IMR-90 (cell line): ENCODE measurements around the gene IQCB1. TPM values are rescaled to one million over a fixed set of nuclear protein-coding genes. Genes with fewer than 3 reads are reported as not detected.

Experiments used
- ATAC-seq: fragments of 200-7000 bp; cut with Tn5 transposase; 2 replicates; pipeline ENCODE4 v1.9.1; 2020; ENCODE audit warnings: low read depth, mild to moderate bottlenecking, moderate library complexity
- BruUV-seq: library from RNA; stranded (reverse); fragments of 400-500 nt; replicated peaks from 2 replicates; lab custom pipeline; 2021; lab: Mats Ljungman, UMichigan
- CTCF ChIA-PET: fragments of 300-600 bp; formaldehyde crosslinking; extraction: SDS; loops from one replicate; lab custom pipeline; 2021; ENCODE audit warnings: antibody characterized with exemption; lab: Yijun Ruan, JAX
- POLR2A ChIA-PET: fragments of 300-600 bp; sonication (Branson Sonifier 250); formaldehyde crosslinking; loops from one replicate; lab custom pipeline; 2022; ENCODE audit warnings: antibody characterized with exemption; ENCODE audit not compliant: unreplicated experiment; lab: Charles Lee
- DNase-seq: peaks from one replicate; pipeline ENCODE4 v3.0.0; 2013
- H2AFZ ChIP-seq: replicated peaks from 2 replicates; pipeline ENCODE3; 2013; ENCODE audit warnings: low read length, mild to moderate bottlenecking; ENCODE audit not compliant: poor library complexity
- H2AK5ac ChIP-seq: 2 replicates; pipeline ENCODE4 v1.6.1; 2013; ENCODE audit warnings: low read depth, low read length, inconsistent platforms
- H2AK9ac ChIP-seq: replicated peaks from 2 replicates; pipeline ENCODE3; 2013; ENCODE audit warnings: mild to moderate bottlenecking, low read depth, low read length, moderate library complexity; ENCODE audit not compliant: poor library complexity
- H2BK120ac ChIP-seq: 2 replicates; pipeline ENCODE4 v1.6.1; 2013; ENCODE audit warnings: low read depth, low read length, inconsistent platforms
- H2BK15ac ChIP-seq: 3 replicates; pipeline ENCODE4 v1.6.1; 2013; ENCODE audit warnings: low read depth, low read length, inconsistent platforms
- H2BK20ac ChIP-seq: 2 replicates; pipeline ENCODE4 v1.6.1; 2013; ENCODE audit warnings: low read depth, mild to moderate bottlenecking, inconsistent platforms, low read length, moderate library complexity
- H2BK5ac ChIP-seq: 2 replicates; pipeline ENCODE4 v1.6.1; 2013; ENCODE audit warnings: mild to moderate bottlenecking, low read depth, low read length, inconsistent platforms; ENCODE audit not compliant: poor library complexity, severe bottlenecking
- H3K14ac ChIP-seq: replicated peaks from 2 replicates; pipeline ENCODE4 v1.6.1; 2013; ENCODE audit warnings: low read depth, low read length, inconsistent platforms
- H3K18ac ChIP-seq: 2 replicates; pipeline ENCODE4 v1.6.1; 2013; ENCODE audit warnings: low read depth, low read length, control low read depth
- H3K23ac ChIP-seq: 2 replicates; pipeline ENCODE4 v1.6.1; 2013; ENCODE audit warnings: low read depth, low read length, inconsistent platforms
- H3K27ac ChIP-seq: 2 replicates; pipeline ENCODE4 v1.5.1; 2013; ENCODE audit warnings: mild to moderate bottlenecking, control low read depth, low read length; ENCODE audit not compliant: insufficient read depth
- H3K27me3 ChIP-seq: 2 replicates; pipeline ENCODE4 v1.6.1; 2013; ENCODE audit warnings: low read length; ENCODE audit not compliant: control insufficient read depth, insufficient read depth
- H3K36me3 ChIP-seq: 2 replicates; pipeline ENCODE4 v1.6.1; 2013; ENCODE audit warnings: low read length, mixed read lengths; ENCODE audit not compliant: control insufficient read depth, insufficient read depth
- H3K4ac ChIP-seq: 2 replicates; pipeline ENCODE4 v1.6.1; 2013; ENCODE audit warnings: low read depth, low read length, inconsistent platforms
- H3K4me1 ChIP-seq: 2 replicates; pipeline ENCODE4 v1.6.1; 2013; ENCODE audit warnings: low read length, mixed read lengths; ENCODE audit not compliant: control insufficient read depth, insufficient read depth
- H3K4me2 ChIP-seq: 2 replicates; pipeline ENCODE4 v1.6.1; 2013; ENCODE audit warnings: low read depth, mild to moderate bottlenecking, control low read depth, low read length, moderate library complexity
- H3K4me3 ChIP-seq: 2 replicates; pipeline ENCODE4 v1.5.1; 2013; ENCODE audit warnings: low read depth, mild to moderate bottlenecking, control low read depth, low read length, moderate library complexity; ENCODE audit not compliant: insufficient read depth
- H3K56ac ChIP-seq: 2 replicates; pipeline ENCODE4 v1.6.1; 2013; ENCODE audit warnings: low read length, inconsistent platforms; ENCODE audit not compliant: insufficient read depth; ENCODE audit errors: extremely low read depth
- H3K79me1 ChIP-seq, 2 experiments: 2 replicates each; pipeline ENCODE4 v1.6.1; 2013; ENCODE audit warnings: low read length in 2 of 2, inconsistent platforms in 1 of 2, low read depth in 1 of 2
- H3K9ac ChIP-seq: 2 replicates; pipeline ENCODE4 v1.6.1; 2013; ENCODE audit warnings: low read depth, low read length, control low read depth
- H3K9me1 ChIP-seq: 2 replicates; pipeline ENCODE4 v1.6.1; 2013; ENCODE audit warnings: low read length, inconsistent platforms; ENCODE audit not compliant: insufficient read depth
- H3K9me3 ChIP-seq: 2 replicates; pipeline ENCODE4 v1.6.1; 2013; ENCODE audit warnings: low read length; ENCODE audit not compliant: control insufficient read depth, insufficient read depth
- H4K20me1 ChIP-seq: 2 replicates; pipeline ENCODE4 v1.6.1; 2013; ENCODE audit warnings: low read length, inconsistent platforms; ENCODE audit not compliant: insufficient read depth
- H4K5ac ChIP-seq: 2 replicates; pipeline ENCODE4 v1.6.1; 2013; ENCODE audit warnings: mild to moderate bottlenecking, low read depth, low read length, control low read depth
- H4K8ac ChIP-seq, 2 experiments: 2 replicates each; pipeline ENCODE4 v1.6.1; 2013; ENCODE audit warnings: low read depth in 2 of 2, low read length in 2 of 2, control low read depth in 1 of 2, inconsistent platforms in 1 of 2
- H4K91ac ChIP-seq: 2 replicates; pipeline ENCODE4 v1.6.1; 2013; ENCODE audit warnings: low read depth, low read length, inconsistent platforms; ENCODE audit not compliant: insufficient read depth
- BHLHE40 ChIP-seq: fragments of 150-350 bp; IDR thresholded peaks from 2 replicates; pipeline ENCODE4 v1.6.1; 2016; ENCODE audit warnings: mild to moderate bottlenecking, low read depth, low read length
- CEBPB ChIP-seq: IDR thresholded peaks from 2 replicates; pipeline ENCODE4 v1.6.1; 2012; ENCODE audit warnings: low read depth, low read length, improper control_type of control experiment
- CHD1 ChIP-seq: IDR thresholded peaks from 2 replicates; pipeline ENCODE4 v1.6.1; 2012; ENCODE audit warnings: low read depth, low read length, improper control_type of control experiment
- CTCF ChIP-seq: conservative IDR thresholded peaks from 2 replicates; pipeline ENCODE4 v1.5.1; 2012; ENCODE audit warnings: mild to moderate bottlenecking, low read depth, low read length, improper control_type of control experiment
- FOS ChIP-seq: fragments of 150-350 bp; IDR thresholded peaks from 2 replicates; pipeline ENCODE4 v1.6.1; 2016; ENCODE audit warnings: low read depth, low read length
- MAZ ChIP-seq: IDR thresholded peaks from 2 replicates; pipeline ENCODE4 v1.6.1; 2012; ENCODE audit warnings: low read depth, mild to moderate bottlenecking, low read length, improper control_type of control experiment, moderate library complexity, borderline replicate concordance
- POLR2A ChIP-seq: IDR thresholded peaks from 2 replicates; pipeline ENCODE4 v1.6.1; 2012; ENCODE audit warnings: mild to moderate bottlenecking, low read depth, low read length
- RAD21 ChIP-seq: IDR thresholded peaks from 2 replicates; pipeline ENCODE4 v1.6.1; 2012; ENCODE audit warnings: low read length, improper control_type of control experiment
- RFX5 ChIP-seq: IDR thresholded peaks from 2 replicates; pipeline ENCODE4 v1.8.0; 2012; ENCODE audit warnings: low read depth, mild to moderate bottlenecking, low read length, moderate library complexity
- USF2 ChIP-seq: fragments of 150-350 bp; IDR thresholded peaks from 2 replicates; pipeline ENCODE4 v1.6.1; 2017; ENCODE audit warnings: mild to moderate bottlenecking, antibody characterized with exemption, low read length, low read depth
- WGBS, 2 experiments: methylation state at CpG; one replicate each; pipeline versions ENCODE4 v1.1.5 to v1.1.7; 2013; ENCODE audit warnings: missing lambda C conversion rate in 2 of 2; ENCODE audit not compliant: insufficient read length in 1 of 2; ENCODE audit errors: extremely low coverage in 2 of 2; 5-methylcytosine and 5-hydroxymethylcytosine counted together
- dilution Hi-C: fragments of 300-500 bp; cut with HindIII; formaldehyde crosslinking; loops from one replicate; pipeline ENCODE4 v1.14.3; 2018; ENCODE audit warnings: low sequenced_read_pairs; ENCODE audit not compliant: unreplicated experiment
- in situ Hi-C: fragments of 300-500 bp; cut with MboI; formaldehyde crosslinking; loops from 3 replicates; pipeline ENCODE4 v1.14.3; 2019; ENCODE audit warnings: low sequenced_read_pairs, inconsistent platforms, mixed read lengths
- intact Hi-C: fragments of 100-400 bp; cut with micrococcal nuclease; formaldehyde crosslinking; loops from 2 replicates; pipeline ENCODE4 v1.10.0; 2022
- polyA plus RNA-seq, 3 experiments: library from polyadenylated mRNA; depleted of rRNA; stranded (reverse); fragments of >200 nt; gene quantifications; 2 replicates each; pipeline ENCODE4 v1.2.3, GENCODE V29; 2012; ENCODE audit warnings: low replicate concordance in 1 of 3
- total RNA-seq: library from RNA; depleted of rRNA; stranded (reverse); fragments of >200 nt; gene quantifications from 2 replicates; pipeline ENCODE4 v1.2.3, GENCODE V29; 2012

Gene IQCB1
- total and polyA plus RNA-seq, 2 of the 4 experiments (the other 2 are of a cell fraction): 13.5 to 18.3 TPM

GRCh38 chr3:121749276-121750086 lies 85.4 kb downstream of the IQCB1 start, which contains the start of gene GOLGB1:
TSS of gene GOLGB1 (minus strand) at chr3:121749741. CDS start at chr3:121730971, 18,770 bp downstream.
- Histone ChIP-seq H3K27me3 (no peaks in the 10 kb centered on the region), H3K4me1 (no peaks in the 10 kb centered on the region), H4K5ac (peak within 1 kb of the TSS; percentile 54), H3K18ac (peak within 1 kb of the TSS; percentile 8), H2BK120ac (no peak within 1 kb of the TSS), H3K56ac (peak within 1 kb of the TSS; percentile 63; the same call in 1 of the 2 replicates), H3K9me3 (no peaks in the 10 kb centered on the region), H3K36me3 (no peaks in the 10 kb centered on the region; the same call in 1 of the 2 replicates), H3K4ac (peak within 1 kb of the TSS; percentile 85), H2AK5ac (0 out of 2 replicates have a peak within 1 kb of the TSS, but pooled peaks have one; percentile 34), H3K4me2 (peak within 1 kb of the TSS; percentile 88), H3K79me1 (peaks cover 9 to 28% of the 10 kb centered on the region in 2 experiments; a peak in 3 of 4 replicates), H3K9me1 (0 out of 2 replicates have a peak, but pooled peaks cover 4% of the 10 kb centered on the region), H3K14ac (peak within 1 kb of the TSS; percentile 86), H4K91ac (peak within 1 kb of the TSS; percentile 63), H3K27ac (peak within 1 kb of the TSS; percentile 74), H3K4me3 (peak within 1 kb of the TSS; percentile 72), H2BK15ac (no peak within 1 kb of the TSS), H2BK20ac (no peak within 1 kb of the TSS), H2AFZ (peak within 1 kb of the TSS; percentile 98), H2AK9ac (peak within 1 kb of the TSS; percentile 88), H4K8ac (peak within 1 kb of the TSS; percentile 16 to 94; a peak in 3 of 4 replicates), H3K23ac (peak within 1 kb of the TSS; percentile 84), H2BK5ac (peak within 1 kb of the TSS; percentile 60), H3K9ac (peak within 1 kb of the TSS; percentile 83), H4K20me1 (peaks cover 12% of the 10 kb centered on the region)
- BruUV-seq: no TSS peak
- TF ChIP-seq RFX5 (peak; percentile 84), MAZ (peak; percentile 75; the same call in 1 of the 2 replicates), CHD1 (no peak), CEBPB (no peak; the same call in 1 of the 2 replicates), POLR2A (peak; percentile 99), CTCF (0 out of 2 replicates have a peak, but pooled peaks have one; percentile 1), BHLHE40 (no peak), RAD21 (no peak), FOS (peak; percentile 31; the same call in 1 of the 2 replicates), USF2 (no peak)
- in situ Hi-C loops (no loop called here), dilution Hi-C loops (no loop called here), intact Hi-C loops (loop anchor here (5.0 kb wide), 2 partner anchors 202 to 508 kb away; partner anchors contain the start of gene POLQ)
- CTCF ChIA-PET: interaction anchor here (1.0 kb wide), 1 partner anchor 23 kb away, joined by 3 read pairs; no protein-coding TSS in a partner anchor
- peak; percentile 100 for DNase-seq
- 1% methylated on average over 13 of the region's 51 CpGs; no CpG with 5 or more reads in 1 of the 2 experiments for WGBS, 2 experiments
- peak; percentile 93 for ATAC-seq
- POLR2A ChIA-PET: no interaction called here
